Loucy (cell line): Measurements from ENCODE around the gene DYNC2H1.

Source experiments
- CTCF ChIP-seq: fragments of 200-600 bp; sonication (generic); conservative IDR thresholded peaks from 2 replicates; pipeline ENCODE4 v1.5.1; 2014; ENCODE audit warnings: mild to moderate bottlenecking, antibody characterized with exemption, low read length
- EZH2phosphoT487 ChIP-seq: fragments of 200-600 bp; IDR thresholded peaks from 2 replicates; pipeline ENCODE4 v1.6.1; 2018; ENCODE audit warnings: antibody characterized with exemption, mild to moderate bottlenecking, moderate library complexity, borderline replicate concordance

GRCh38 chr11:103486604-103487003 is 377.4 kb downstream of the DYNC2H1 start:
- TF ChIP-seq CTCF, result no peak
- TF ChIP-seq EZH2phosphoT487, result no peak
